ENCODE measurements around the gene HSDL1.

HSDL1 gene

GRCh38 chr16:84082110-84082509 is 62.9 kb downstream of the HSDL1 start:
- DNase-seq (ENCODE audit: low read depth): no peak

GRCh38 chr16:84081446-84081989 is 63.5 kb downstream of the HSDL1 start:
- DNase-seq (ENCODE audit: low read depth): no peak

DNA sequence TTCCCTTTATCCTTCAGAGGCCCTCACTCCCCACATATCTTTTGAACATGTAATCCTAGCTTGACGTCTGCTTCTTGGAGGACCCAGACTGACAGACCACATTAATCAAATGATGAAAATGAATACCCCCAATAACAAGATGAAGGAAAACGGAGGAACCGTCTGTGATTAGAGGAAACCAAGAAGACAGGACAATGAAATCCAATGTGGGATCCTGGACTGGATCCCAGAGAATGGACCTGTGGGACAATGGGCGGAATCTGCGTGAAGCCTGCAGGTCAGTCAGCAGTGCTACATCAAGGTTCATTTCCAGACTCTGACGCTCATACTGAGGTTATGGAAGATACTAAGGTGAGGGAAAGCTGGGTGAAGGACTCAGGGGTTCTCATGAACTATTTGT is 64.2 kb downstream of the HSDL1 start:
- DNase-seq (ENCODE audit: low read depth): no peak

DNA sequence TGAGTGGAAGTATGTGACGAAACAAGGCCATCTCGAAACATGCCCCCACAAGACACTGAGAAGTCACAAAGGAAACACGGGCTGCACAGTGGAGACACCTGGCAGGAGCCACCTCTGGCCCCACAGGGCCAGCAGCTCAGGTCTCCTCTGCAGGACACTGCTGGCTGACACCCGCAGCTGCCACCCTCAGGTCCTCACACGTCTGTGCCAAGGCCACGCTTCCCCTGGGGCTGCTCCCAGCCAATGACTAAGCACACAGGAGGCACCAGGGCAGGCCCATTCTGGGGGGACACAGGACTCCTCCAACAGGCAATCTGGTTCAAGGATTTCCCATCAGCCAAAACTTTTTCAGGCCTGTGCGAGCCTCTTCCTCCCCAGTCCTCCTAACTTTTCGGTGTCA is 64.6 kb downstream of the HSDL1 start:
- DNase-seq (ENCODE audit: low read depth): no peak

GRCh38 chr16:84079664-84080063 is 65.3 kb downstream of the HSDL1 start:
- no peak for DNase-seq (ENCODE audit: low read depth)

DNA sequence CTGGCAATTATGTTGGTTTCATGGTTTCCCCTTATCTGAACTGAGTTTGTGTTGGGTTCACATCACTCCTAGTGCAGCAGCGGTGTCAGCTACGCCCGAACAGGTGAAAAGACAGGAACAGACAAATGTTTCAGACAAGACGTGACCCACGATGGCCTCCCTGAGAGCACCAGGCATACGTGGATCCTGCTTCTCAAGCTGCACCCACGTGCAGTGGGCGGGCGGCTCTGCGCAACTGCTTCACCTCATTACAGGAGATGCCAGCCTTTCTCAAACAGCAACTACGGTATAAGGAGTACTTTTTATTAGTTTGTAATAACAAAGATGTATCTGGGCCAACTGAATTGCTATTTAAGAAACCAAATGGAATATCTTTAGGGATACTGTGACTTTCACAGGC is 69.6 kb downstream of the HSDL1 start:
- DNase-seq (ENCODE audit: low read depth): no peak

GRCh38 chr16:84074721-84075120 is 70.3 kb downstream of the HSDL1 start:
- DNase-seq (ENCODE audit: low read depth): no peak

Measured in GM04503 (cell line).